Panc1 (cell line): ENCODE measurements around the gene TRIM56.

Source experiments
- CTCF ChIP-seq: fragments of 450-650 bp; IDR thresholded peaks from 2 replicates; pipeline ENCODE4 v1.5.1; 2017; ENCODE audit warnings: mild to moderate bottlenecking
- POLR2AphosphoS5 ChIP-seq: IDR thresholded peaks from 2 replicates; pipeline ENCODE4 v1.6.1; 2012; ENCODE audit warnings: mild to moderate bottlenecking, low read depth, low read length, moderate library complexity

DNA sequence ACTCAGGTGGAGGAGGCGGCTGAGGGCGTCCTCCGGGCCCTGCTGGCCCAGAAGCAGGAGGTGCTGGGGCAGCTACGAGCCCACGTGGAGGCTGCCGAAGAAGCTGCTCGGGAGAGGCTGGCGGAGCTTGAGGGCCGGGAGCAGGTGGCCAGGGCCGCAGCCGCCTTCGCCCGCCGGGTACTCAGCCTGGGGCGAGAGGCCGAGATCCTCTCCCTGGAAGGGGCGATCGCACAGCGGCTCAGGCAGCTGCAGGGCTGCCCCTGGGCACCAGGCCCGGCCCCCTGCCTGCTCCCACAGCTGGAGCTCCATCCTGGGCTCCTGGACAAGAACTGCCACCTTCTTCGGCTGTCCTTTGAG, 2.8 kb downstream of the TRIM56 start:
- TF ChIP-seq CTCF (no peak), POLR2AphosphoS5 (no peak)
